Stimulated activated CD8-positive, alpha-beta memory T cell treated with anti-CD3 and anti-CD28 coated beads, Interleukin-4, amount 100 ng/mL, for 24 hours (primary cell): ENCODE measurements around the gene KREMEN1.
"Not testable (repeated sequence)": the region's sequence is repeated elsewhere in the genome, so short reads cannot be mapped to it uniquely, and the experiment has no call there.

Experiments
- DNase-seq: peaks from one replicate; pipeline ENCODE4 v3.0.0-alpha.2; 2020; ENCODE audit warnings: low read depth

The KREMEN1 gene

DNA sequence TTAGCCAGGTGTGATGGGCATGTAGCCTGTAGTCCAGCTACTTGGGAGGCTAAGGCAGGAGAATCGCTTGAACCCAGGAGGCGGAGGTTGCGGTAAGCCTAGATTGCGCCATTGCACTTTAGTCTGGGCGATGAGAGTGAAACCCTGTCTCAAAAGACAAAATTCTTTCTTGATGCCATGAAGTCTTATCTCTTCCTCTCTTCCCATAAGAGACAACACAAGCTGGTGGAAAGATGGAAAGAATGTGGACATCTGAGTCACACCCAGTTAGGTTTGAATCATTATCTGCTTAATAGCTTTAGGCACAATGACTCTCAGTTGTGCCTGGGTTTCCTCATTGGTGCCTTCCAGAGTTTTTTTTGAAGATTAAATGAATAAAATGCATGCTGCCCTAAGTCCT lies 35.3 kb downstream of the KREMEN1 start:
- no peak for DNase-seq

DNA sequence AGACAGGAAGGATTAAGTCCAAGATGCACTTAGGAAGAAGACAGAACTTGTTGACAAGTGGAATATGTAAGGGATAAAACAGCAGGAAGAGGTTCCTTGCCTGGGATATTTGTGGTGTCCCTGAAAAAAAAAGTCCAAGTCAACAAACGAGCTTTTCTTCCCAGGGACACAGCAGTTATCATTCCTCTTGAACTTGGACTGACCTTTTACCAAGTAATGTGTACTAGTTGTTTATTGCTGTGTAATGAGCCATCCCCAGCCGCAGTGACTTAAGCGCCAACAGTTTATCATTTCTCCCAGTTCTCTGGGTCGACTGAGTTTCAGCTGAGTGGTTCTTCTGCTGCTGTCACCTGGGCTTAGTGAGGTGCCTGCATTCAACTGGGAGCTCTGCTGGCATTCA lies 37.0 kb downstream of the KREMEN1 start:
- DNase-seq = no peak

DNA sequence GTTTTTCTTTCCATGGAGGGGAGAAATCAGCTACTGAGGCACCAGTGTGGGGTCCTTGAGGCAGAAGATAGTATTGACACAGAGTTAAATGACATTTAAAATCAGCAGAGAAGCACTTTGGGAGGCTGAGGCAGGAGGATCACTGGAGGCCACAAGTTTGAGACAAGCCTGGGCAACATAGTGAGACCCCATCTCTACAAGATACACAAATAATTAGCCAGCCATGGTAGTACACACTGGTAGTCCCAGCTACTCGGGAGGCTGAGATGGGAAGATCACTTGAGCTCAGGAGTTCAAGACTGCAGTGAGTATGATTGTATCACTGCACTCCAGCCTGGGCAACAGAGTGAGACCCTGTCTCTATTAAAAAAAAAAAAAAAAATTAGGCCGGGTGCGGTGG lies 38.1 kb downstream of the KREMEN1 start:
- DNase-seq = no peak

DNA sequence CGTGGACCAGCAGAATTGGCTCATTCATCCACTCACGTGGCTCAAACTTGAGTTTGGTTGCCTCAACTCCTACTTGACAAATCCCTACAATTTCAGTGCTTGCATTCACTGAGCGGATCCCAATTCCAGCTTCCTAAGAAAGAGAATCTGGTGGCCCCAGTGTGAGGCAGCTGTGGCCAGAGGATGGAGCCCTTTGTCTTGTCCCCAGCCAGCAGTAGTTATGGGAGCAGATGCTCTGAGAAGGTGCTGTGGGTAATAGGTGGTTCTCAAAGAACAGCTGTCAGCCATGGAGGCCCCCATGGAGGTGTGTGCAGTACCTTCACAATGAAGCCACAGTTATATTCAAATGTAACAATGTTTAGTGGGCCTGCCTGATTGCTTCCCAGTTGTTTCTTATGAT lies 39.3 kb downstream of the KREMEN1 start:
- DNase-seq = no peak

DNA sequence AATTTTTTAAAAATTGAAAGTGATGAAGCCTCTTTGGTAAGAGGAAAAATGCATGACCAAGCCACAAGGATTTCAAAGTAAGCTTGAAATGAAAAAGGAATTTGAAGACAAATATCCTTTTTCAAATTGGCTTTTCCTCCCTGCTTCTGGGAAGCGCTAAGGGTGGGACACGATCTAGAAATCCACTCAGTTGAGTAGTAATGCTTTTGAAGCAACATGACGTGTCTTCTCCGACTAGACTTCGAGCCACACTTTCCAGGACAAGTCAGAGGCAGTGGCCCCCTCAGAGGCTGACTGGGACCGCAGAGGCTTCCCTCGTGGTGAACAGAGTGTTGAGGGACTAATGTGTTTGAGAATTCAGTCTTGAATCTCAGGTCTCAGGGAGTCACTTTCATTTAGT lies 39.8 kb downstream of the KREMEN1 start:
- no peak for DNase-seq

DNA sequence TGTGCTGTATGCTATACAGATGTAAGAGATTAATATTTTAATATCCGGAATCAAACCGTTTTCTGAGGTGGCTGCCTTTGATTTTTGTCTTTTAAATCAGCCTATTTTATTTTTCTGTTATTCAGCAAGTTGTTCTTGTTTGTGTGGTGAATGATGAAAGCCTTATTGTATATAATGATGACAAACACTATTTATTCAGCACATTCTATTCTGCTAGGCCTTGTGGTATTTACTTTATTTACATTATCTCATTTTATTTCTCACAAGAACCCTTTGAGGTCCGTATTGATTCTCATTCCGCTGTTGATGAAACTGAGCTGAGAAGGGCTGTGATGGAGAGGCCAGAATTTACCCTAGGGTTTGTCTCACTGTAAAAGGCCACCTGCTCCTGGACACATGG lies 40.5 kb downstream of the KREMEN1 start:
- DNase-seq = no peak

DNA sequence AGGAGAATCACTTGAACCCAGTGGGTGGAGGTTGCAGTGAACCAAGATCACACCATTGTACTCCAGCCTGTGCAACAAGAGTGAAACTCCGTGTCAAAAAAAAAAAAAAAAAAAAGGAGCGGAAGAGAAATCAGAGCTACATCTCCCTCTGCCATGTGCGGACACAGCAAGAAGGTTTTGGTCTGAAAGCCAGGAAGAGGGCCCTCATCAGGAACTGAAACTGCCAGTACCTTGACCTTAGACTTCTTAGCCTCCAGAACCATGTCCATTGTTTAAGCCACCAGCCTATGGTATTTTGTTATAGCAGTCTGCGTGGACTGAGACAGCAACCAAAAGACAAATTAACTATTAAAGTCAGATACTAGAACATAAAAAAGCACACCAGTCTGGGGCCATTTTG lies 41.6 kb downstream of the KREMEN1 start:
- DNase-seq = no peak

DNA sequence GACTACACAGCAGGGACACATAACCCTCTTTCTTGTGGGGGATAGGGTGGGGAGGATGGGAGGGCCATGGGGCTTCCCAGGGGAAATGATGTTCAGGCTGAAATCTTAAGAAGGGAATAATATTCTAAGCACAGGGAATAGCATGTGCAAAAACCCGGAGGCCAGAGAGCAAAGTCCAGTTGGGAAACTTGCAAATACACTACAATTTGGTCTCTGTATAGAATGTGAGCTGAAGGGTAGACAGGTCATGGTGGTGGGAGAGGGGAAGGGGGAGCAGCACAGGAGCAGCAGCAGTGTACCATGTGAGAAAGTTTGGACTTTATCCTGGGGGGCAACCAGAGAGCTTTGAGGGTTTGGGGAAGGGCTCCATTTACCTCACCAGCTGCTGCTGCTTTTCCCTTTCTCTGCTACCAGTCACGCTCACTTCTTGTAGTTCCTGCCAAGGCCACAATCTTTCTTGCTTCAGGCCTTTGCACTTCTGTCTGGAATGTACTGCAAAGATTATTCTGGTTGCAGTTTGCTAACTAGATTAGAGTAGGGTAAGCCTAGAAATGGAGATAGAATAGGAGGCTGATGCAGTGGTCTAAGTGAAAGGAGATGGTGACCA lies 43.0 kb downstream of the KREMEN1 start:
- no peak for DNase-seq

DNA sequence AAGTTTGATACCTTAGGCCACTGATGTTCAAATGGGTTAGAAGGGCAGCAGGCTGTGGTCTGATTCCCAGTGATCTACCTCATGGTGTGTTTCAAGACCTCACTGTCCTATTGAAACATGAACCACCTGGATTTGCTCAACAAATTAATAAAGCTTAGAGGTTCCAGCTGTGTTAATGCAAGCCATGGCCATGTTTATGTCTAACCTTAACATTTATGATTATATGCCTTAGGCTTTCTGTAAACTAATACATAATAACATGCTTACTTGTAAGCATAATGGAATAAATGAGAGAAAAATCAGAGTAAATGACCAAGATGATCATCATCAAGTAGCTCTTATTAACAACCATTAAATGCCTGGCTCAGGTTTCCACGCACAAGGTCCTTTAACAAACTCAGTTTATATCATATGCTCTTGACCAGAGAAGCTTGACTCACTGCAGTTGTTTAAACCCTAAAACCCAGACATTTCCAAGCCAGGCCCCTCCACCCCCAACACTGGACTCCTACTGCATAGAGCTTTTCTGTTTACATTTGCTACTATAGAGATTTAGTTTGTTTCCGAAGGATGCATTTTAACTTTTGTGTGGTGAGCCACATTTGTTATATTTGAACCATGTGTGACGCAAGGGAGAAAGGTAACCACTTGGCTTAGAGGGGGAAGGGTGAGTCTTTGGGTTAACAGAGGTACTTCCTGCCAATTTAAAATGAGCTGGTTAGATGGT lies 43.7 kb downstream of the KREMEN1 start:
- DNase-seq = no peak

DNA sequence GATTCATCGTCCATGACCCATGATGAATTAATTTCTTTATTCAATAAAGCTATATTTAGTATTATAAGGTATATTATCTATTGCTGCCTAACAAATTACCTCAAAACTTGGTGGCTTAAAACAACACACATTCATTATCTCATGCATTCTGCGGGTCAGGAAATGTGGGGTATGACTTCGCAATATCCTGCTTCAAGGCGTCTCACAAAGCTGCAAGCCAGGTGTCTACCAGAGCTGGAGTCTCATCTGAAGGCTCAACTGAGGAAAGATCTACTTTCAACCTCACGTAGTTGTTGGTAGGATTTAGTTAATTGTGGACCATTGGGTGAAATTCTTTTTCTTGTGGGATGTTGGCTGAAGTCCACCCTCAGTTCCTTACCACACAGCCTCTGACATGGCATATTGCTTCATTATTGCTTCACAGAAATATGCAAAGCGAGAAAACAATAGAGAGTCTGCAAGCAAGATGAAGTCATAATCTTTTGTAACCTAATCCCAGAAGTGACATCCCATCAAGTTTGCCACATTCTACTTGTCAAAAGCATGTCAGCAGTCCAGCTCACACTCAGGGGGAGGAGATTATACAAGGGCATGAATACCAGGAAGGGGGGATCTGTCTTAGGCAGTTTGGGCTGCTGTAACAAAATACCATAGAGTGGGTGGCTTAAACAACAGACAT lies 45.1 kb downstream of the KREMEN1 start:
- no peak for DNase-seq

DNA sequence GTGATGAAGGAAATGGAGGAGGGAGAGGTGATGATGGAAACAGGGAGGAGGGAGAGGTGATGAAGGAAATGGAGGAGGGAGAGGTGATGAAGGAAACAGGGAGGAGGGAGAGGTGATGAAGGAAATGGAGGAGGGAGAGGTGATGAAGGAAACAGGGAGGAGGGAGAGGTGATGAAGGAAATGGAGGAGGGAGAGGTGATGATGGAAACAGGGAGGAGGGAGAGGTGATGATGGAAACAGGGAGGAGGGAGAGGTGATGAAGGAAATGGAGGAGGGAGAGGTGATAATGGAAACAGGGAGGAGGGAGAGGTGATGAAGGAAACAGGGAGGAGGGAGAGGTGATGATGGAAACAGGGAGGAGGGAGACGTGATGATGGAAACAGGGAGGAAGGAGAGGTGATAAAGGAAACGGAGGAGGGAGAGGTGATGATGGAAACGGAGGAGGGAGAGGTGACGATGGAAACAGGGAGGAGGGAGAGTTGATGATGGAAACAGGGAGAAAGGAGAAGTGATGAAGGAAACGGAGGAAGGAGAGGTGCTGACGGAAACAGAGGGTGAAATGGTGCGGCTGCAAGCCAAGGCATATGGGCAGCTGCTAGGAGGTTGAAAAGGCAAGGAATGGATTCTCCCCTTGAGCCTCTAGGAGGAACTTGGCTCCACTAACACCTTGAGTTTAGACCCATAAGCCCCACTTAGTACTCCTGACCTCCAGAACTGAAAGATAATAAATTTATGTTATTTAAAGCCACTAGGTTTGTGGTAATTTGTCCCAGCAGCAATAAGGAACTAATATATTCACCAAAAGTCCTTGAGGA lies 47.5 kb downstream of the KREMEN1 start:
- DNase-seq = not testable (repeated sequence)

DNA sequence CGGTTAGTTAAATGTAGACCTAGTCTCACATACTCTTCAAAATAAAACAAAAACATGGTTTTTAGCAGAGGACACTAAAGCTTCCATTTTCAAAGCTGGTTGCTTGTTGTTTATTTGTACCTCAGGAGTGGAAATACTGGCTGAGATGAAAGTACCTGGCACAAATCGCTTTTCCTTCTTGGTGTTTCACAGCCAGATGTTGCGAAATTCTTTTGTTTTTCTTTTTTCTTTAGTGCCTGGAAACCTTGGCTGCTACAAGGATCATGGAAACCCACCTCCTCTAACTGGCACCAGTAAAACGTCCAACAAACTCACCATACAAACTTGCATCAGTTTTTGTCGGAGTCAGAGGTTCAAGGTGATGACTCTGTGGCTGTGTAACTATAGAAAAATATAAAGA lies 48.3 kb downstream of the KREMEN1 start:
- no peak for DNase-seq

DNA sequence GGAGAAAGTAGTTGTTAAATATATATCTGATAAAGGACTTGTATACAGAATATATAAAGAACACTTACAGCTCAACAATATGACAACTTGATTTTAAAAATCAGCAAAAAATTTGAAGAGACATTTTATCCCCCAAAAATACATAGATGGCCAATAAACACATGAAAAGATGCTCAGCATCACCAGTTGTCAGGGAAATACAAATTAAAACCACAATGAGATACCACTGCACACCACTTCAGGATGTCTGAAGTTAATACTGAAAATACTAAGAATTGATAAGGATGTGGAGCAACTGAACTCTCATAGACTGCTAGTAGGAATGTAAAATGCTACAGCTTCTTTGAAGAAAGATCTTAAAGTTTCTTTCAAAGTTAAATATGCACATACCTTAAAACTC lies 49.2 kb downstream of the KREMEN1 start:
- DNase-seq = no peak

DNA sequence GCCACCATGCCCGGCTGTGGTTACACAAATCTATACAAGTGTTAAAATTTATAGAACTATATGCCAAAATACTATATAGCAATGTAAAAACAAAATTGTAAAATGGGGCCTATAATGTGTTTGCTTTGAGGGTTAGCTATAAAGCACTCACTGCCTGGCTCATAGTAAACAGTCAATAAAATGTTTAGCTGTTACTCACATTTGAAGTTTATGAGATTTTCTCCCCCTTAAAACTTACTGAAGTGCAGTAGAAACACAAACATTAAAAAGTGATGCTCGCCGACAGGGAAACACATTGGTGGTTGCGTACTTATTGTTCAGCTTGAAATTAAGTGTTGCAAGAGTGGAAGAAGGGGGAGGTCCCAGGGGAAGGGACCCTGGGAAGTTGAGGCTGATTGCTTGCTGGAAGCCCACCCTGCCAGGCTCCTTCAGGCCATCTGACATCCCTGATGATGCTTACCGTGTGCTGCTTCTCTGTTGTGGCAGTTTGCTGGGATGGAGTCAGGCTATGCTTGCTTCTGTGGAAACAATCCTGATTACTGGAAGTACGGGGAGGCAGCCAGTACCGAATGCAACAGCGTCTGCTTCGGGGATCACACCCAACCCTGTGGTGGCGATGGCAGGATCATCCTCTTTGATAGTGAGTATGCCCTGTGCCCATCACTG lies 52.1 kb downstream of the KREMEN1 start:
- no peak for DNase-seq

DNA sequence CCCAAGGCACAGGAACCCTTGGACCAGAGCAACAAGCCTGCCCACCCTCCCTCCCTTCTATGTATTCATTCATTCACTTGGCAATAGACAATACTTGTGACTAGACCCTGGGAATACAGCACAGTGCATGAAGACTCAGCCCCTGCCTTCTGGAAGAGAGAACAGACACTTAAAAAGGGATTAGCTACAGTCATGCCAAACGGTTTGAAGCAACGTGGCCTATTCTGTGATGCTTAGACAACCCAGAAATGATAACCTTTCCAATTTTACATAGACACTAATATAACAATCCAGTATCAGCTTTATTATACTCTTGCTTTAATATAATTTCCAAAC lies 52.6 kb downstream of the KREMEN1 start:
- DNase-seq = no peak

DNA sequence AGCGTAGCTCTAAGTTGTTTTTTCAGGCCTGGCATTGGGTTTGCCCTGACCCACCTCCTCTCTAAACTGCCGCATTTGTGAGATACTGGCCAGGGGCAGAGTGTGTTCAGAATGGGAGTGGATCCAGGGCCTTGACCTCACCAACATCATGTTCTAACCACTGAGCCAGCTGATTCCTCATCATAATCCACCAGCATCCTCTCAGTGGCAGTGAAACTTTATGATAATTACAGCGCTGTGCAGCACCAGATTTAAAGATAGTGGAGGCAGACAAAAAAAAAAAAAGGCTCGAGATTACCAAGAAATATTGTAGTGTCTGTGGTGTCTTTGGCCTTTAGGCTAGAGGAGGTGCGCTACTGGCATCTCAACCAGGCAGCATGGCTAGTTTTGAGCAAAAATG lies 53.0 kb downstream of the KREMEN1 start:
- DNase-seq = no peak

DNA sequence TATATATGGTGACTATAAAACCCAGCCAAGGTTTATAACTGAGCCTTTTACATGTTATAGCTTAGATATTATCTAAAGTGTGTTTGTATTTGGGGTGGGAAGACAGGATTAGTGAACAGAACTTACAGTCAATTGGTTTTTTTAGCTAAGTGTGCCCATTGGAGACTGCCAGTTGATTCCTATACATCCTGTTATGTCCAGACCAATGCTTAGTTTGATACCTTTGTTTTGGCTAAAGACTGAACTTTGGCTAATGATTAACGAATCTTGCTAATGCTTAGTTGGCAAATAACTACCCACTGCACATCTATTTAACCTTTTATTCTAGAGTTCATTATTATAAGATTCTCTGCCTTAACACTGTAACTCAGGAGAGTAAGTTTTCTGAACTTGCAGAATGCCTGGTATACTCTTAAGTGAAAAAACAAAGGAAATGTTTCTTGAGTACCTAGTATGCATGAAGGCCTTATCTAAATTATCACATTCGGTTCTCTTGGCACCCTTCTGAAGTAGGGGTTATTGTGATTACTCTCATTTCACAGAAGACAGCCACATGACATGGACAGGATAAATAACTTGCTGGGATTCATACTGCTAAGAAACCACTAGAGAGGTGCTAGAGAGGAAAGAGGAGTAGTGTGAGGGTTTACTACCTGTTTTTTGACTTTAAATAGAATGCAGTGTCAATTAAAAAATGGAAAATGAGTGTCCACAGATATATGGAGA lies 54.0 kb downstream of the KREMEN1 start:
- no peak for DNase-seq

DNA sequence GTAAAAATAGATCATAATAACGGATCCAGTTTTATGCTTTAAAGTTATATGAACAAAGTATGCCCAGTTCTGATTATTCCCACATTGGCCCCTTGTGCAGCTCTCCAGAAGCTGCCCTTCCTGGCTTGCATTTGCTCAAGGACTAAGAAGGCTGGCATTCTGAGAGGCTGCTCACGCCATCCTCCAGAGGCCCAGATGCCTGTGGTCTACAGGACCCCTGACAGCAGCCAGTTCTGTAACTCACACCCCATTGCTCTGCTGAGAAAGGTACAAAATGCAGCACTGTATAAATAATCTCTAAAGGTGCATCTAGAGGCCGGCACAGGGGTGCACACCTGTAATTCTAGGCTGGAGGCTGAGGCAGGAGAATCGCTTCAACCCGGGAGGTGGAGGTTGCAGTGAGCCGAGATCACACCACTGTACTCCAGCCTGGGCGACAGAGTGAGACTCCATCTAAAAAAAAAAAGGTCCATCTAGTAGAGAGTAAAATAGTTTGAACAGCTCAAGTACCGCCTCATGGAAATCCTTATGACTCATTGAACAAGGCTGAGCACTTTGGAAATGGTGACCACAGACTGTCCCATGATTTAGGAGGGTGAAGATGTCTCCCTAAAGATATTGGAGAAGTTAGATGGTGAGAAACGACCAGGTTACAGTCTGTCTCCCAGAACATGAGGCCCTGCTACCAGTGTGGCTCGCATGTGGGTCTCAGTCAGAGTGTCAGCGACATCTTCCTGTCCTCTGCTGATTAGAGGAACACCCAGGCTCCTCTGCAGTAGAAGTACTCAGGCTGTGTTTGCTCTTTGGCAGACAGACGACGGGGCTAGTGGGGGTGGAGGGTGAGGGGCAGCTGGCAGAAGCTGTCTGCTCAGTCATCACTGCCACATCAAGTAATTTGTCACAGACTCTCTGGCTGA lies 56.3 kb downstream of the KREMEN1 start:
- DNase-seq = no peak

DNA sequence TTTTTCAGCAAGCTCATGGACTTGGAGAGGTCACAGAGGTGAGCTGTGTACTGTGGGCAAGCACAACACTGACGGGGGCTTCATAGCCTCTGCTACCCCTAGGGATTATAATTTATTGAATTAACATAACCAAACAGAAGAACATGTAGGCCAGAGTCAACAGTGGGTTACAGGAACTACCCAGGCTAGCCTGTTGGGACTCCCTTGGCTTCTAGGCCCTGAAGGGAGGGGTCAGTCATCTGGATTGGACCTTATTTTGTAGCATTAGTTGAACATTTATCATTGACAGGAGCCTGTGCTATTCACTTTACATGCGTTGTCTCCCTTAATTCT lies 56.9 kb downstream of the KREMEN1 start:
- DNase-seq = no peak

DNA sequence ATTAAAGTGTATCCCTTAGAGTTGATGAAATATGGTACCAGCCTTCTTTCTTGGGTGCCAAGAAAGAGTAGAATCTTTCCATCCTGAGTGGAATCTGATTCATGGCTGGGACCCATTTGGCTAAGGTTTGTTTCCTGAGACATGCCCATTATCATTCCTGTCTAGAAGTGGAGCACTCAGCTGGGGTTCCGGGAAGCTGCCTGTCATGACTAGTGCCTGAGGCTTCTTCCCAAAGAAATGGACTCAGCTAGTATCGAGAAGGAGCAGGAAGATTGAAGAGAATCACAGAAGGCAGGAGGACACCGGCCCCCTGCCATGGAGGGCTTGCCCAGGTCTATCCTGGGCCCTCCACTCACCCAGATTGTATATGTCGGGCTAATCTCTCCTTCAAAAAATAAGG lies 57.6 kb downstream of the KREMEN1 start:
- no peak for DNase-seq
